Measurements from ENCODE around the gene NPR3. TPM values are rescaled to one million over a fixed set of nuclear protein-coding genes. Genes with fewer than 3 reads are reported as not detected.

Gene NPR3
- total and polyA plus RNA-seq, 3 donors from 2014 or later = 2.8 to 3.9 (median 3.2) TPM

- no peaks in the 10 kb centered on the region for H3K27me3 ChIP-seq
- no peak overlapping the region for H3K4me3 ChIP-seq
- no peaks in the 10 kb centered on the region for H3K9me3 ChIP-seq
- no peaks in the 10 kb centered on the region for H3K36me3 ChIP-seq (ENCODE audit: low read depth, missing control alignments)
- TF ChIP-seq CTCF (IDR thresholded peaks at IDR 0.05) (no peak), POLR2A (IDR thresholded peaks at IDR 0.05) (no peak)
- intact Hi-C loops (cut with DNase I; ENCODE audit: low total_unique reads) = no loop called here
- H3K4me1 ChIP-seq = peaks cover 20% of the 10 kb centered on the region
- H3K27ac ChIP-seq = no peak overlapping the region
- no peak for DNase-seq
Measured at GRCh38 chr5:32833663-32834062, 122.5 kb downstream of the NPR3 start.

- TF ChIP-seq CTCF (IDR thresholded peaks at IDR 0.05) (no peak), POLR2A (IDR thresholded peaks at IDR 0.05) (no peak)
- peaks cover 20% of the 10 kb centered on the region for H3K4me1 ChIP-seq
- intact Hi-C loops (cut with DNase I; ENCODE audit: low total_unique reads) = no loop called here
- no peak overlapping the region for H3K27ac ChIP-seq
- no peaks in the 10 kb centered on the region for H3K9me3 ChIP-seq
- 73 to 81% methylated on average over 3 of the region's 3 CpGs for WGBS, 2 donors
- H3K4me3 ChIP-seq = no peak overlapping the region
- H3K27me3 ChIP-seq = no peaks in the 10 kb centered on the region
- no peak for DNase-seq
- H3K36me3 ChIP-seq (ENCODE audit: low read depth, missing control alignments) = no peaks in the 10 kb centered on the region
Measured at GRCh38 chr5:32834251-32834650, 123.1 kb downstream of the NPR3 start.

DNA sequence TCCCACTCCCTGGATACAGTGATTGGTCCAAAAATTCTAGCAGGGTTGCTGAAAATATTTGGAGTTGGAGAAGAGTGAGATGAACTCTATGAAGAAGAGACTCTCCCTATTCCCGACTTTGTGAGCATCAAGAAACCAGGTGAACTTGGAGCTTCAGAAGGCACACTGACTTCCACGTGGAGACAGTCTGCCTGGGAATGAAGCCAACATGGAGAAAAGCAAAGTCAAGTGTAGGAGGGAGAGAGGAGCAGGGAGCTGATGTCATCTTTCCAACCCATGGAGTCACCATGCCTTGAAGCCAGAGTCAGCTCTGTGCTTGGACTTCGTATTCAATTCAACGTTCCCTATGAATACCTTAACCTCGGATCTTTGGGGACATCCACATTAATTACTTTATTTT lies 125.1 kb downstream of the NPR3 start:
- H3K27me3 ChIP-seq = no peaks in the 10 kb centered on the region
- H3K4me3 ChIP-seq = no peak overlapping the region
- no peaks in the 10 kb centered on the region for H3K36me3 ChIP-seq (ENCODE audit: low read depth, missing control alignments)
- DNase-seq = no peak
- intact Hi-C loops (cut with DNase I; ENCODE audit: low total_unique reads) = no loop called here
- peaks cover 20% of the 10 kb centered on the region for H3K4me1 ChIP-seq
- TF ChIP-seq CTCF (IDR thresholded peaks at IDR 0.05) (no peak), POLR2A (IDR thresholded peaks at IDR 0.05) (no peak)
- no peaks in the 10 kb centered on the region for H3K9me3 ChIP-seq
- 51 to 56% methylated on average over 5 of the region's 5 CpGs for WGBS, 2 donors
- no peak overlapping the region for H3K27ac ChIP-seq

GRCh38 chr5:32837211-32837610 lies 126.1 kb downstream of the NPR3 start:
- H3K27ac ChIP-seq = no peak overlapping the region
- H3K36me3 ChIP-seq (ENCODE audit: low read depth, missing control alignments) = no peaks in the 10 kb centered on the region
- no peak for DNase-seq
- no peaks in the 10 kb centered on the region for H3K27me3 ChIP-seq
- TF ChIP-seq CTCF (IDR thresholded peaks at IDR 0.05) = no peak
- TF ChIP-seq POLR2A (IDR thresholded peaks at IDR 0.05) = no peak
- intact Hi-C loops (cut with DNase I; ENCODE audit: low total_unique reads) = no loop called here
- 73 to 92% methylated on average over 4 of the region's 4 CpGs for WGBS, 2 donors
- H3K9me3 ChIP-seq = no peaks in the 10 kb centered on the region
- H3K4me1 ChIP-seq = peaks cover 14% of the 10 kb centered on the region
- no peak overlapping the region for H3K4me3 ChIP-seq

GRCh38 chr5:32839106-32839505 lies 128.0 kb downstream of the NPR3 start:
- Histone ChIP-seq H3K36me3 (ENCODE audit: low read depth, missing control alignments) (no peaks in the 10 kb centered on the region), H3K4me1 (peaks cover 9% of the 10 kb centered on the region), H3K9me3 (no peaks in the 10 kb centered on the region), H3K27me3 (no peaks in the 10 kb centered on the region), H3K4me3 (no peak overlapping the region), H3K27ac (no peak overlapping the region)
- intact Hi-C loops (cut with DNase I; ENCODE audit: low total_unique reads) = no loop called here
- 44 to 64% methylated on average over 2 of the region's 2 CpGs for WGBS, 2 donors
- DNase-seq = no peak
- TF ChIP-seq POLR2A (IDR thresholded peaks at IDR 0.05) (no peak), CTCF (IDR thresholded peaks at IDR 0.05) (no peak)
